Measurements from ENCODE around the gene SUPT7L.

Gene SUPT7L

DNA sequence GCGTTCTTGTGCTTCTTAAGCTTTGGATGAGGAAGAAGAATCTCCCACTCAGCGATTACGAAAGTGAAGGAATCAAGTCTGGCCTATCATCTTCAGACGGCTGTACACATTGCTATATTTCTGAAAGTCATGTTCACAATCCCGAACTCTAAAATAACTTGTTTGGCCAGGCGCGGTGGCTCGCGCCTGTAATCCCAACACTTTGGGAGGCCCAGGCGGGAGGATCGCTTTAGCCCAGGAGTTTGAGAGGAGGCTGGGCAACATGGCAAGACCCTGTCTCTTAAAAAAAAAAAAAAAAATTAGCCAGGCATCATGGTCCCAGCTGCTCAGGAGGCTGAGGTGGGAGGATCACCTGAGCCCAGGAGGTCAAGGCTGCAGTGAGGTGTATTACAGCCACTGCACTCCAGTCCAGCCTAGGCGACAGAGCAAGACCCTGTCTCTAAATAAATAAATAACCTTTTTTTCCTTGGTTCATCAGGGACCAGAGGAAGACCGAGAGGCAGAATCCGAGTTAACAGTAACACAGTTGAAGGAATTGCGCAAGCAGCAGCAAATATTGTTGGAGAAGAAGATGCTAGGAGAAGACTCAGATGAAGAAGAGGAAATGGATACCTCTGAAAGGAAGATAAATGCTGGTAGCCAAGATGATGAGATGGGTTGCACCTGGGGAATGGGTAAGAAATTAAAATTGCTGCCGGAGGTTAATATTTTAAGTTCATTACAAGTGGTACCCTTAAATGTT is 1.4 kb upstream of the SUPT7L start:
- Histone ChIP-seq H3K4me3 (ENCODE audit: low read depth, low read length) (peak overlapping the region; percentile 78), H3K4me1 (ENCODE audit: control insufficient read depth, insufficient read depth, low read length) (peaks cover 7% of the 10 kb centered on the region; the same call in 1 of the 2 replicates), H3K36me3 (ENCODE audit: control insufficient read depth in 2 of 2, insufficient read depth in 1 of 2, low read length in 2 of 2) (peaks cover 43 to 55% of the 10 kb centered on the region in 2 experiments), H3K27ac (ENCODE audit: extremely low read depth, low read depth, low read length) (no peak overlapping the region; the same call in 1 of the 2 replicates), H3K9me3 (ENCODE audit: control insufficient read depth, insufficient read depth, low read depth, low read length) (no peaks in the 10 kb centered on the region)
- ChIA-PET CTCF (interaction anchor here (0.6 to 5.0 kb wide), 4 partner anchors 8 to 19 kb away, joined by 4 to 61 read pairs (median 16); no protein-coding TSS in a partner anchor), POLR2A (interaction anchor here (1.6 to 1.7 kb wide), 2 partner anchors 9 to 82 kb away, joined by 6 to 7 read pairs; partner anchors contain the start of gene ZNF512)
- TF ChIP-seq, protein P1, sequence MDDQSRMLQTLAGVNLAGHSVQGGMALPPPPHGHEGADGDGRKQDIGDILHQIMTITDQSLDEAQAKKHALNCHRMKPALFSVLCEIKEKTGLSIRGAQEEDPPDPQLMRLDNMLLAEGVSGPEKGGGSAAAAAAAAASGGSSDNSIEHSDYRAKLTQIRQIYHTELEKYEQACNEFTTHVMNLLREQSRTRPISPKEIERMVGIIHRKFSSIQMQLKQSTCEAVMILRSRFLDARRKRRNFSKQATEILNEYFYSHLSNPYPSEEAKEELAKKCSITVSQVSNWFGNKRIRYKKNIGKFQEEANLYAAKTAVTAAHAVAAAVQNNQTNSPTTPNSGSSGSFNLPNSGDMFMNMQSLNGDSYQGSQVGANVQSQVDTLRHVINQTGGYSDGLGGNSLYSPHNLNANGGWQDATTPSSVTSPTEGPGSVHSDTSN (CRISPR knock-in tag; IDR thresholded peaks at IDR 0.05): no peak
- TF ChIP-seq SP2 (tag by site-specific recombination; IDR thresholded peaks at IDR 0.05): no peak
- TF ChIP-seq ZNF785 (tag by site-specific recombination; IDR thresholded peaks at IDR 0.05): no peak
- no peak for TF ChIP-seq WT1 (tag by site-specific recombination; IDR thresholded peaks at IDR 0.05)
- no peak for TF ChIP-seq MZF1 (tag by site-specific recombination; IDR thresholded peaks at IDR 0.05; ENCODE audit: borderline replicate concordance)
- no peak for TF ChIP-seq ZNF394 (tag by site-specific recombination; IDR thresholded peaks at IDR 0.05; ENCODE audit: borderline replicate concordance)
- TF ChIP-seq ZNF274 (IDR thresholded peaks at IDR 0.05; ENCODE audit: low read length): no peak
- TF ChIP-seq ZNF274 (tag by site-specific recombination; IDR thresholded peaks at IDR 0.05; ENCODE audit: borderline replicate concordance): no peak

DNA sequence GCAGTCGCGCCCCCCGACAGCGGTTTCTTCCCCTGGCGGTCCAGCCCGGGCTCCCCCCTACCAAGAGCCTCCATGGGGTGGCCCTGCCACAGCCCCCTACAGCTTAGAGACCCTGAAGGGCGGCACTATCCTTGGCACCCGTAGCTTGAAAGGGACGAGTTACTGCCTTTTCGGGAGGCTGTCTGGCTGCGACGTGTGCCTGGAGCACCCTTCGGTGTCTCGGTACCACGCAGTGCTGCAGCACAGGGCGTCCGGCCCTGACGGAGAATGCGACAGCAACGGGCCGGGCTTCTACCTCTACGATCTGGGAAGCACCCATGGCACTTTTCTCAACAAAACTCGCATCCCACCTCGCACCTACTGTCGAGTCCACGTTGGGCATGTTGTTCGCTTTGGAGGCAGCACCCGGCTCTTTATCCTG is 750 bp upstream of the SUPT7L start:
- Histone ChIP-seq H3K27ac (ENCODE audit: extremely low read depth, low read depth, low read length) (peak overlapping the region; percentile 72; the same call in 1 of the 2 replicates), H3K4me3 (ENCODE audit: low read depth, low read length) (peak overlapping the region; percentile 78), H3K36me3 (ENCODE audit: control insufficient read depth in 2 of 2, insufficient read depth in 1 of 2, low read length in 2 of 2) (peaks cover 43 to 56% of the 10 kb centered on the region in 2 experiments), H3K4me1 (ENCODE audit: control insufficient read depth, insufficient read depth, low read length) (peaks cover 7% of the 10 kb centered on the region; the same call in 1 of the 2 replicates), H3K9me3 (ENCODE audit: control insufficient read depth, insufficient read depth, low read depth, low read length) (no peaks in the 10 kb centered on the region)
- TF ChIP-seq ZIC2 (tag by site-specific recombination; IDR thresholded peaks at IDR 0.05) (peak; percentile 33), ZNF248 (tag by site-specific recombination; IDR thresholded peaks at IDR 0.05) (no peak), ZNF266 (tag by site-specific recombination; IDR thresholded peaks at IDR 0.05; ENCODE audit: low read depth) (no peak), ZFP41 (tag by site-specific recombination; IDR thresholded peaks at IDR 0.05; ENCODE audit: borderline replicate concordance) (no peak), ZNF777 (tag by site-specific recombination; IDR thresholded peaks at IDR 0.05; ENCODE audit: borderline replicate concordance) (0 out of 2 replicates have a peak, but pooled peaks have one; percentile 16), SP7 (tag by site-specific recombination; IDR thresholded peaks at IDR 0.05) (no peak), GLIS1 (tag by site-specific recombination; IDR thresholded peaks at IDR 0.05) (peak; percentile 47), ZFP69B (tag by site-specific recombination; IDR thresholded peaks at IDR 0.05) (no peak), ZNF747 (tag by site-specific recombination; IDR thresholded peaks at IDR 0.05) (no peak), FEZF1 (tag by site-specific recombination; IDR thresholded peaks at IDR 0.05) (no peak)
- TF ChIP-seq, protein P2, sequence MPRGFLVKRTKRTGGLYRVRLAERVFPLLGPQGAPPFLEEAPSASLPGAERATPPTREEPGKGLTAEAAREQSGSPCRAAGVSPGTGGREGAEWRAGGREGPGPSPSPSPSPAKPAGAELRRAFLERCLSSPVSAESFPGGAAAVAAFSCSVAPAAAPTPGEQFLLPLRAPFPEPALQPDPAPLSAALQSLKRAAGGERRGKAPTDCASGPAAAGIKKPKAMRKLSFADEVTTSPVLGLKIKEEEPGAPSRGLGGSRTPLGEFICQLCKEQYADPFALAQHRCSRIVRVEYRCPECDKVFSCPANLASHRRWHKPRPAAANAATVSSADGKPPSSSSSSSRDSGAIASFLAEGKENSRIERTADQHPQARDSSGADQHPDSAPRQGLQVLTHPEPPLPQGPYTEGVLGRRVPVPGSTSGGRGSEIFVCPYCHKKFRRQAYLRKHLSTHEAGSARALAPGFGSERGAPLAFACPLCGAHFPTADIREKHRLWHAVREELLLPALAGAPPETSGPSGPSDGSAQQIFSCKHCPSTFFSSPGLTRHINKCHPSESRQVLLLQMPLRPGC (tag by site-specific recombination; IDR thresholded peaks at IDR 0.05): no peak
- TF ChIP-seq, protein P3, sequence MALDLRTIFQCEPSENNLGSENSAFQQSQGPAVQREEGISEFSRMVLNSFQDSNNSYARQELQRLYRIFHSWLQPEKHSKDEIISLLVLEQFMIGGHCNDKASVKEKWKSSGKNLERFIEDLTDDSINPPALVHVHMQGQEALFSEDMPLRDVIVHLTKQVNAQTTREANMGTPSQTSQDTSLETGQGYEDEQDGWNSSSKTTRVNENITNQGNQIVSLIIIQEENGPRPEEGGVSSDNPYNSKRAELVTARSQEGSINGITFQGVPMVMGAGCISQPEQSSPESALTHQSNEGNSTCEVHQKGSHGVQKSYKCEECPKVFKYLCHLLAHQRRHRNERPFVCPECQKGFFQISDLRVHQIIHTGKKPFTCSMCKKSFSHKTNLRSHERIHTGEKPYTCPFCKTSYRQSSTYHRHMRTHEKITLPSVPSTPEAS (tag by site-specific recombination; IDR thresholded peaks at IDR 0.05): no peak
- TF ChIP-seq, protein P4, sequence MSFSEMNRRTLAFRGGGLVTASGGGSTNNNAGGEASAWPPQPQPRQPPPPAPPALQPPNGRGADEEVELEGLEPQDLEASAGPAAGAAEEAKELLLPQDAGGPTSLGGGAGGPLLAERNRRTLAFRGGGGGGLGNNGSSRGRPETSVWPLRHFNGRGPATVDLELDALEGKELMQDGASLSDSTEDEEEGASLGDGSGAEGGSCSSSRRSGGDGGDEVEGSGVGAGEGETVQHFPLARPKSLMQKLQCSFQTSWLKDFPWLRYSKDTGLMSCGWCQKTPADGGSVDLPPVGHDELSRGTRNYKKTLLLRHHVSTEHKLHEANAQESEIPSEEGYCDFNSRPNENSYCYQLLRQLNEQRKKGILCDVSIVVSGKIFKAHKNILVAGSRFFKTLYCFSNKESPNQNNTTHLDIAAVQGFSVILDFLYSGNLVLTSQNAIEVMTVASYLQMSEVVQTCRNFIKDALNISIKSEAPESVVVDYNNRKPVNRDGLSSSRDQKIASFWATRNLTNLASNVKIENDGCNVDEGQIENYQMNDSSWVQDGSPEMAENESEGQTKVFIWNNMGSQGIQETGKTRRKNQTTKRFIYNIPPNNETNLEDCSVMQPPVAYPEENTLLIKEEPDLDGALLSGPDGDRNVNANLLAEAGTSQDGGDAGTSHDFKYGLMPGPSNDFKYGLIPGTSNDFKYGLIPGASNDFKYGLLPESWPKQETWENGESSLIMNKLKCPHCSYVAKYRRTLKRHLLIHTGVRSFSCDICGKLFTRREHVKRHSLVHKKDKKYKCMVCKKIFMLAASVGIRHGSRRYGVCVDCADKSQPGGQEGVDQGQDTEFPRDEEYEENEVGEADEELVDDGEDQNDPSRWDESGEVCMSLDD (tag by site-specific recombination; IDR thresholded peaks at IDR 0.05): no peak
- TF ChIP-seq, protein P5, sequence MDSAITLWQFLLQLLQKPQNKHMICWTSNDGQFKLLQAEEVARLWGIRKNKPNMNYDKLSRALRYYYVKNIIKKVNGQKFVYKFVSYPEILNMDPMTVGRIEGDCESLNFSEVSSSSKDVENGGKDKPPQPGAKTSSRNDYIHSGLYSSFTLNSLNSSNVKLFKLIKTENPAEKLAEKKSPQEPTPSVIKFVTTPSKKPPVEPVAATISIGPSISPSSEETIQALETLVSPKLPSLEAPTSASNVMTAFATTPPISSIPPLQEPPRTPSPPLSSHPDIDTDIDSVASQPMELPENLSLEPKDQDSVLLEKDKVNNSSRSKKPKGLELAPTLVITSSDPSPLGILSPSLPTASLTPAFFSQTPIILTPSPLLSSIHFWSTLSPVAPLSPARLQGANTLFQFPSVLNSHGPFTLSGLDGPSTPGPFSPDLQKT (IDR thresholded peaks at IDR 0.05; ENCODE audit: borderline replicate concordance, low read depth, low read length): no peak
- POLR2A ChIA-PET: interaction anchor here (0.7 to 1.7 kb wide), 8 partner anchors 9 to 255 kb away, joined by 3 to 14 read pairs (median 6); partner anchors contain the start of genes CCDC121, GPN1, PPM1G and ZNF512
- CTCF ChIA-PET: interaction anchor here (0.6 to 3.6 kb wide), 3 partner anchors 9 to 19 kb away, joined by 3 to 28 read pairs (median 4); no protein-coding TSS in a partner anchor

Measured in HEK293 (cell line).